TTC549 (cell line): Measurements from ENCODE around the gene PALLD.

ENCODE experiments used
- FAIRE-seq: peaks from 2 replicates; lab custom pipeline; 2012; peaks lifted over from hg19 to GRCh38; lab: Jason Lieb, UNC

PALLD gene

GRCh38 chr4:168835880-168836454, 339.1 kb downstream of the PALLD start:
- no peak for FAIRE-seq

- FAIRE-seq: no peak
Measured at GRCh38 chr4:168836490-168836889, 339.6 kb downstream of the PALLD start.

GRCh38 chr4:168837922-168838321, 341.1 kb downstream of the PALLD start:
- FAIRE-seq: no peak

GRCh38 chr4:168839758-168840391, 343.0 kb downstream of the PALLD start:
- FAIRE-seq: no peak

GRCh38 chr4:168840392-168840763, 343.5 kb downstream of the PALLD start:
- FAIRE-seq: no peak

- no peak for FAIRE-seq
Measured at GRCh38 chr4:168841000-168841671, 344.3 kb downstream of the PALLD start.

- FAIRE-seq: no peak
Measured at GRCh38 chr4:168841672-168842019, 344.8 kb downstream of the PALLD start.

GRCh38 chr4:168842186-168842585, 345.3 kb downstream of the PALLD start:
- FAIRE-seq: no peak

- FAIRE-seq: no peak
Measured at GRCh38 chr4:168843635-168844034, 346.8 kb downstream of the PALLD start.

- no peak for FAIRE-seq
Measured at GRCh38 chr4:168844353-168845049, 347.6 kb downstream of the PALLD start.

- no peak for FAIRE-seq
Measured at GRCh38 chr4:168845897-168846296, 349.0 kb downstream of the PALLD start.

- FAIRE-seq: no peak
Measured at GRCh38 chr4:168846414-168846813, 349.6 kb downstream of the PALLD start.

GRCh38 chr4:168847771-168848502, 351.1 kb downstream of the PALLD start:
- FAIRE-seq: no peak

- no peak for FAIRE-seq
Measured at GRCh38 chr4:168849030-168849675, 352.3 kb downstream of the PALLD start.

GRCh38 chr4:168849997-168850396, 353.1 kb downstream of the PALLD start:
- no peak for FAIRE-seq

GRCh38 chr4:168852387-168852786, 355.5 kb downstream of the PALLD start:
- no peak for FAIRE-seq

GRCh38 chr4:168852933-168853713, 356.3 kb downstream of the PALLD start:
- no peak for FAIRE-seq

- FAIRE-seq: no peak
Measured at GRCh38 chr4:168853770-168854169, 356.9 kb downstream of the PALLD start.

GRCh38 chr4:168854350-168854921, 357.6 kb downstream of the PALLD start:
- no peak for FAIRE-seq

- FAIRE-seq: no peak
Measured at GRCh38 chr4:168856312-168856711, 359.5 kb downstream of the PALLD start.

- no peak for FAIRE-seq
Measured at GRCh38 chr4:168857009-168857408, 360.2 kb downstream of the PALLD start.
